Naive B cell (primary cell): Measurements from ENCODE around the gene UNG. TPM values are rescaled to one million over a fixed set of nuclear protein-coding genes. Genes with fewer than 3 reads are reported as not detected.
"Not testable (repeated sequence)": the region's sequence is repeated elsewhere in the genome, so short reads cannot be mapped to it uniquely, and the experiment has no call there.

Experiments used
- ATAC-seq, 2 donors: fragments of 150-1000 bp; cut with Tn5 transposase; 2 replicates each; pipeline ENCODE4 v1.10.0; 2021; ENCODE audit warnings: low read depth in 2 of 2, mild to moderate bottlenecking in 2 of 2, moderate library complexity in 2 of 2
- DNase-seq: peaks from one replicate; pipeline ENCODE4 v3.0.0; 2022
- H3K27ac Mint-ChIP-seq, 6 donors: one replicate each; pipeline ENCODE4 v1.8.0; 2020 to 2022; ENCODE audit warnings: mild to moderate bottlenecking in 6 of 6, mixed read lengths in 6 of 6, moderate library complexity in 5 of 6, inconsistent platforms in 2 of 6
- H3K27me3 Mint-ChIP-seq, 3 donors: one replicate each; pipeline ENCODE4 v1.8.0; 2021 to 2022; ENCODE audit warnings: mixed read lengths in 3 of 3, mild to moderate bottlenecking in 1 of 3
- H3K36me3 Mint-ChIP-seq, 2 donors: one replicate each; pipeline ENCODE4 v1.8.0; 2020 to 2022; ENCODE audit warnings: mixed read lengths in 2 of 2, inconsistent platforms in 1 of 2, mild to moderate bottlenecking in 1 of 2
- H3K4me1 Mint-ChIP-seq, 3 donors: one replicate each; pipeline ENCODE4 v1.8.0; 2020 to 2022; ENCODE audit warnings: mixed read lengths in 3 of 3, inconsistent platforms in 1 of 3, mild to moderate bottlenecking in 1 of 3, moderate library complexity in 1 of 3
- H3K4me3 Mint-ChIP-seq, 8 donors: one replicate each; pipeline ENCODE4 v1.8.0; 2020 to 2022; ENCODE audit warnings: mild to moderate bottlenecking in 8 of 8, mixed read lengths in 8 of 8, moderate library complexity in 8 of 8, inconsistent platforms in 2 of 8
- H3K9me3 Mint-ChIP-seq, 7 donors: one replicate each; pipeline ENCODE4 v1.8.0; 2020 to 2022; ENCODE audit warnings: mixed read lengths in 7 of 7, mild to moderate bottlenecking in 5 of 7, inconsistent platforms in 2 of 7, moderate library complexity in 1 of 7
- polyA plus RNA-seq, 6 donors: library from polyadenylated mRNA; unstranded; fragments of 300-500 nt; fragmentation: Illumina TruSeq; gene quantifications; one replicate each; pipeline ENCODE4 v1.2.3, GENCODE V29; 2021; ENCODE audit warnings: low read depth in 6 of 6

UNG gene
- polyA plus RNA-seq, 6 donors from 2014 or later, result 13.7 to 25.7 (median 23.1) TPM

DNA sequence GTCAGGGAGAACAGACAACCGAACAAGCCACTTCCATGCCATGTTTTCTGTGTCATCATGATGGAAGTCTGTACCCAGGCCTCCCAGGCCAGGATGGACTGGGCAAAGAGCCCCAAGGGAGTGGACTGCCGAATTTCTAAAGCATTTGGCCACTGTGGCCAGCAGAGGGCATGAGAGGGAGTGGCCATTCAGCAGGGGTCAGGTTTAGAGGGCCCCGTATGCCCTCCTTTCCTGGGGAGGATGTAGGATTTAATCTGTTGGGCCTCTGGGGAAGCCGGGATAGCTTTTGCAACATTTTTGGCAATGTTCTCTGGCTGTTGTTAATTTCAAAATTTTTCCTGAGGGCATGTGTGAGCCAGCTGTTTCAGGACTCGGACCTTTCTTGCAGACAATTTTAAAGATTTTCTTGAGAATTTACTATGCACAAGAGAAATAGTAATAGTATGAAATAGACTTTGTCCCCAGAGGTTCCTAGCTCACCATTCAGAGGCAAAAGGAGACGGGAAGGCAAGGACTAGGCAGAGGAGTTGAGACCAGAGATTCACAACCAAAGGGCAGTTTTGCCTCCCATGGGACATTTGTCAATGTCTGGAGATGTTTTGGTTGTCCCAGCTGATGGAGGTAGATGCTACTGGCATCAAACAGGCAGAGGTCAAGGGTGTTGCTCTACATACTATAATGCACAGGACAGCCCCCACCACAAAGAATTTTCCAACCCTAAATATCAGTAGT lies 37.0 kb downstream of the UNG start:
- H3K27me3 Mint-ChIP-seq, result peaks cover 10 to 28% (median 20%) of the 10 kb centered on the region in 3 donors
- no peaks in the 10 kb centered on the region for H3K4me1 Mint-ChIP-seq
- DNase-seq (no peak), ATAC-seq (no peak)
- H3K36me3 Mint-ChIP-seq, result no peaks in the 10 kb centered on the region
- H3K4me3 Mint-ChIP-seq, result peak overlapping the region in 1 of 8 donors; percentile 13
- H3K9me3 Mint-ChIP-seq, result peaks cover 0 to 22% (median 5%) of the 10 kb centered on the region in 7 donors
- H3K27ac Mint-ChIP-seq, result no peak overlapping the region

DNA sequence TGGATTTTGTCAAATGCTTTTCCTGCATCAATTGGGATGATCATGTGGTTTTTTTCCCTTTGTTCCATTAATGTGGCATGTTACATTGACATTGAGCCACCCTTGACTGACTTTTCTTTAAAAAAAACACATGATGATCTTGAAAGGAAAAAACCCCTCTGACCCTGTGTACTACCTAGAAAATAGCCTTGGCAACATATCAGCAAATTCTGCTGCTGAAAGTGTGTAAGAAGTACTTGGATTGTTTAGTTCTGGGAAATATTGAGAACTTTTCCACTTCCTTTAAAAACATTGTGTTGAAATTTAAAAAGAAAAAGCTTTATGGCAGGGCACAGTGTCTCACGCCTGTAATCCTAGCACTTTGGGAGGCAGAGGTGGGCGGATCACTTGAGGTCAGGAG lies 39.7 kb downstream of the UNG start:
- Mint-ChIP-seq H3K4me3 (no peak overlapping the region), H3K27me3 (peaks cover 7 to 38% (median 25%) of the 10 kb centered on the region in 3 donors), H3K4me1 (no peaks in the 10 kb centered on the region), H3K36me3 (no peaks in the 10 kb centered on the region), H3K9me3 (peaks cover 0 to 22% (median 5%) of the 10 kb centered on the region in 7 donors), H3K27ac (no peak overlapping the region)
- no peak for ATAC-seq
- DNase-seq, result no peak

DNA sequence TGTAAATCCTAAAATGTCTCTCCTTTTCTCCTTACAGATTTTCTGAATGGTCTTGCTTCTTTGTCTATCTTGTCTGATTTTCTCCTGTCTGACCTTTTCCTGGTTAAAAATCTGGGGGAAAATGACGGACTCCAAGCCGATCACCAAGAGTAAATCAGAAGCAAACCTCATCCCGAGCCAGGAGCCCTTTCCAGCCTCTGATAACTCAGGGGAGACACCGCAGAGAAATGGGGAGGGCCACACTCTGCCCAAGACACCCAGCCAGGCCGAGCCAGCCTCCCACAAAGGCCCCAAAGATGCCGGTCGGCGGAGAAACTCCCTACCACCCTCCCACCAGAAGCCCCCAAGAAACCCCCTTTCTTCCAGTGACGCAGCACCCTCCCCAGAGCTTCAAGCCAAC lies 42.0 kb downstream of the UNG start:
- H3K27ac Mint-ChIP-seq, result peak overlapping the region in 1 of 6 donors; percentile 76
- no peaks in the 10 kb centered on the region for H3K4me1 Mint-ChIP-seq
- DNase-seq (no peak), ATAC-seq (no peak)
- H3K9me3 Mint-ChIP-seq, result peaks cover 0 to 22% (median 5%) of the 10 kb centered on the region in 7 donors
- peaks cover 14 to 27% (median 25%) of the 10 kb centered on the region in 3 donors for H3K27me3 Mint-ChIP-seq
- no peak overlapping the region for H3K4me3 Mint-ChIP-seq
- no peaks in the 10 kb centered on the region for H3K36me3 Mint-ChIP-seq

DNA sequence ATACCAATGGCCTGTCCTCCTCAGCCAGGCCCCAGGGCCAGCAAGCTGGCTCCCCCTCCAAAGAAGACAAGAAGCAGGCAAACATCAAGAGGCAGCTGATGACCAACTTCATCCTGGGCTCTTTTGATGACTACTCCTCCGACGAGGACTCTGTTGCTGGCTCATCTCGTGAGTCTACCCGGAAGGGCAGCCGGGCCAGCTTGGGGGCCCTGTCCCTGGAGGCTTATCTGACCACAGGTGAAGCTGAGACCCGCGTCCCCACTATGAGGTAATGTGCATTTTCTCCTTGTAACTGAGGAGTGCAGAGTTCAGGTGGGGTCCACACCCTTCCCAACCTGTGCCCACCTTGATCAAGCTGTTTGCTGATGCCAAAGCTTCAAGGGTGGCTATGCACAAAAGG lies 42.4 kb downstream of the UNG start:
- H3K4me1 Mint-ChIP-seq, result no peaks in the 10 kb centered on the region
- H3K9me3 Mint-ChIP-seq, result peaks cover 0 to 22% (median 5%) of the 10 kb centered on the region in 7 donors
- DNase-seq (no peak), ATAC-seq (no peak)
- peaks cover 14 to 27% (median 25%) of the 10 kb centered on the region in 3 donors for H3K27me3 Mint-ChIP-seq
- H3K4me3 Mint-ChIP-seq, result no peak overlapping the region
- H3K36me3 Mint-ChIP-seq, result no peaks in the 10 kb centered on the region
- H3K27ac Mint-ChIP-seq, result no peak overlapping the region

DNA sequence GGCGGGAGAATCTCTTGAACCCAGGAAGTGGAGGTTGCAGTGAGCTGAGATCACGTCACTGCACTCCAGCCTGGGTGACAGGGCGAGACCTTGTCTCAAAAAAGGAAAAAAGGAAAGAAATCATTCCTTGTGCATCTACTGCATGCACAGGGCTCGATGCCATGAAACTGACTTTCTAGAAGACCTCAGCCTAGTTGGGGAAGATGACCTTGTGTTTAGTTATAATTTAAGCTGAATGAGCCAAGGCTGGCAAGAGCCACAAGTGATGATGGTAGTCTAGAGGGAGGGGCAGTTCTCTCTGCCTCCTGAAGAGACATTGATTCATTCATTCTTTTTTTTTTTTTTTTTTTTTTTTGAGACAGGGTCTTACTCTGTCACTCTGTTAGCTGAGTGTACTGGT lies 43.2 kb downstream of the UNG start:
- no peaks in the 10 kb centered on the region for H3K36me3 Mint-ChIP-seq
- H3K27ac Mint-ChIP-seq, result no peak overlapping the region
- no peaks in the 10 kb centered on the region for H3K4me1 Mint-ChIP-seq
- H3K27me3 Mint-ChIP-seq, result peaks cover 14 to 27% (median 21%) of the 10 kb centered on the region in 3 donors
- H3K4me3 Mint-ChIP-seq, result no peak overlapping the region
- H3K9me3 Mint-ChIP-seq, result peaks cover 0 to 15% (median 3%) of the 10 kb centered on the region in 7 donors
- no peak for DNase-seq
- no peak for ATAC-seq

DNA sequence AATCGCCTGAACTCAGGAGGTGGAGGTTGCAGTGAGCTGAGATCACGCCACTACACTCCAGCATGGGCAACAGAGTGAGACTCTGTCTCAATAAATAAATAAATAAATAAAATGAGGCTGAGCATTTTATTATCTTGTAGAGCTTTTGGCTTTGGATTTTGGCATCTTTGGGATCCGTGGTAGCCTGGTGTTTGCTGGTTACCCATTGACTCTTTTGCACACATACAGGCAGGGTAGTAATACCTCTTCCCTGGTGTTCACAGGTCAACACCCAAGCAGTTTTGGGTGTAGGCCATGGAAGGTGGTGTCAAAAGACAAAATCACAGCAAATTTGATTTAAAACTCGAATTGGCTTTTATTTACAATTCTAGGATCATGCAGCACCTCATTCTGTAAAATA lies 46.8 kb downstream of the UNG start:
- H3K4me3 Mint-ChIP-seq, result no peak overlapping the region
- DNase-seq (no peak), ATAC-seq (no peak)
- H3K27me3 Mint-ChIP-seq, result peaks cover 10 to 18% (median 11%) of the 10 kb centered on the region in 3 donors
- H3K4me1 Mint-ChIP-seq, result no peaks in the 10 kb centered on the region
- H3K27ac Mint-ChIP-seq, result no peak overlapping the region
- H3K36me3 Mint-ChIP-seq, result no peaks in the 10 kb centered on the region
- no peaks in the 10 kb centered on the region for H3K9me3 Mint-ChIP-seq

DNA sequence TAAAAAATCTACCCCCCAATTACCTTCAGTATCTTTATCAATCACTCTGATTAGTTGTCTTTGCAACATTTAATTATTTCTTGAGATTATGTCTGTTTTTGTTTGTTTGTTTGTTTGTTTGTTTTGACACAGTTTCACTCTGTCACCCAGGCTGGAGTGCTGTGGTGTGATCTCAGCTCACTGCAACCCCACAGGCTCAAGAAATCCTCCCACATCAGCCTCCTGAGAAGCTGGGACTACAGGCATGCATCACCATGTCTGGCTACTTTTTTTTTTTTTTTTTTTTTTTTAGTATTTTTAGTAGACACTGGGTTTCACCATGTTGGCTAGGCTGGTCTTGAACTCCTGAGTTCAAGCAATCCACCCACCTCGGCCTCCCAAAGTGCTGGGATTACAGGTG lies 49.7 kb downstream of the UNG start:
- H3K4me1 Mint-ChIP-seq, H3K36me3 Mint-ChIP-seq, H3K9me3 Mint-ChIP-seq, ATAC-seq, DNase-seq, H3K27ac Mint-ChIP-seq, H3K4me3 Mint-ChIP-seq: not testable (repeated sequence)
- peaks cover 8 to 23% (median 13%) of the 10 kb centered on the region in 3 donors for H3K27me3 Mint-ChIP-seq

DNA sequence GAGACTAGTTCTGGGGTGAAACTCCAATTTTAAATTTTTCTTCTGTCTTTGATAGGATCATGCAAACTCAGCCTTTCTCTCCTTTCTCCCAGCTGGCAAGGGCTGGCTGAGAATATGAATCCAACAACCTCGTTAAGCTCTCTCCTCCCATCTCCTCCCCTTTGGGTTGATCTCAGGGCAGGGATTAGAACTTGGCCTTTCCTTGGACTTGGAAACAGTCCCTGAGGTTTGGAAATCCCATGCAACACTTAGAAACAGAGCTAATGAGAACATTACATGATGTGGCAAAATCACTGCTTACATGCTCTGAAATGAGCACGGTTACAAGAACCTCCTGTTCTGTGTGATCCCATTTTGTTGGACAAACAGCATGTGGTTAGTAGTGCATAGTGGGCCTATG lies 50.6 kb downstream of the UNG start:
- H3K4me3 Mint-ChIP-seq, result no peak overlapping the region
- H3K4me1 Mint-ChIP-seq, result no peaks in the 10 kb centered on the region
- H3K27ac Mint-ChIP-seq, result no peak overlapping the region
- no peaks in the 10 kb centered on the region for H3K36me3 Mint-ChIP-seq
- DNase-seq (no peak), ATAC-seq (no peak)
- H3K9me3 Mint-ChIP-seq, result no peaks in the 10 kb centered on the region
- H3K27me3 Mint-ChIP-seq, result peaks cover 4 to 18% (median 13%) of the 10 kb centered on the region in 3 donors

DNA sequence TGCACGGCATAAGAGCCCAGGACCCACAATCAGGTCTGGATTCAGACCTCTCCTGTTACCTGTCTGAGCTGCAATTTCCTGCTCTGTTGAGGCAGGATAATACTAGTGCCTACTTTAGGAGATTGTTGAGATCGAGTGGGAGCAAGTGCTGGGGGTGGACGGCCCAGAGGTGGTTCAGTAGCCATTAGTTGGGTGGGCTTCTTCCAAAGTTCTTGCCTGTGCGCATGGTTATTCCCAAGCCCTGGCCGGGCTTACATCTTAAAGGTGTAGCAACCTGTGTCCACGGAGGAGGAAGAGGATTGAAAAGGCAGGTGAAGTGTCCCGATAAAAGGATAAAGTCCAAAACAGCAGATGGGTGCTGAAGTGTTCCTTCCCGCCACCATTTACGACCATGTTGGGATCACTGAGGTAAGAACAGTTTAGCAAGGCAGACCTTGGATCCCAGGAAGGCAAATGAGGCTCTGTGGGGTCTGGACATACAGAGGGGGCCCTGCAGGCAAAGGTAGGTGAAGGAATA lies 52.8 kb downstream of the UNG start:
- DNase-seq (no peak), ATAC-seq (no peak)
- H3K4me3 Mint-ChIP-seq, result peak overlapping the region in 1 of 8 donors; percentile 3
- H3K36me3 Mint-ChIP-seq, result no peaks in the 10 kb centered on the region
- peaks cover under 1 to 11% (median 6%) of the 10 kb centered on the region in 3 donors for H3K4me1 Mint-ChIP-seq
- no peaks in the 10 kb centered on the region for H3K9me3 Mint-ChIP-seq
- peaks cover 4 to 16% (median 13%) of the 10 kb centered on the region in 3 donors for H3K27me3 Mint-ChIP-seq
- no peak overlapping the region for H3K27ac Mint-ChIP-seq

DNA sequence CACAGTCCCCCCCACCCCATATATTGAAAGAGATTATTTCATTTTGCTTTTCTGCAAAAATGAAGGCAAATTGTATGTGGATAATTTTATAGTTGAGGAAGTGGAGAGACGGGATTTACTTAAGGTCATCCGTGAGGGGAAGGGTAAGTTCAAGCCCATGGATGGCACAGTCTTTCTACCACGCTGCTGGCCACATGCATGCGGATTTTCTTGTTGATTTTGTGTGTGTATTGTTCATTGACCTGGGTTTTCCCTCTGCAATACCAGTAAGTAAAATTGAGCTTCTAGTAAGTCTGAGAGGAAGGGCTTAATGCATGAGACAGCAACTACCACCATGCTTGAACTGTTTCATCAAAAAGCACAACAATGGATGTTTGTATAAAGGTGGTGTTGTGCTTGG lies 54.1 kb downstream of the UNG start:
- no peak overlapping the region for H3K27ac Mint-ChIP-seq
- no peaks in the 10 kb centered on the region for H3K36me3 Mint-ChIP-seq
- ATAC-seq, result no peak
- H3K27me3 Mint-ChIP-seq, result peaks cover 4 to 16% (median 13%) of the 10 kb centered on the region in 3 donors
- H3K4me3 Mint-ChIP-seq, result peak overlapping the region in 1 of 8 donors; percentile 37
- H3K4me1 Mint-ChIP-seq, result peaks cover 5 to 14% (median 11%) of the 10 kb centered on the region in 3 donors
- DNase-seq, result no peak
- H3K9me3 Mint-ChIP-seq, result no peaks in the 10 kb centered on the region

DNA sequence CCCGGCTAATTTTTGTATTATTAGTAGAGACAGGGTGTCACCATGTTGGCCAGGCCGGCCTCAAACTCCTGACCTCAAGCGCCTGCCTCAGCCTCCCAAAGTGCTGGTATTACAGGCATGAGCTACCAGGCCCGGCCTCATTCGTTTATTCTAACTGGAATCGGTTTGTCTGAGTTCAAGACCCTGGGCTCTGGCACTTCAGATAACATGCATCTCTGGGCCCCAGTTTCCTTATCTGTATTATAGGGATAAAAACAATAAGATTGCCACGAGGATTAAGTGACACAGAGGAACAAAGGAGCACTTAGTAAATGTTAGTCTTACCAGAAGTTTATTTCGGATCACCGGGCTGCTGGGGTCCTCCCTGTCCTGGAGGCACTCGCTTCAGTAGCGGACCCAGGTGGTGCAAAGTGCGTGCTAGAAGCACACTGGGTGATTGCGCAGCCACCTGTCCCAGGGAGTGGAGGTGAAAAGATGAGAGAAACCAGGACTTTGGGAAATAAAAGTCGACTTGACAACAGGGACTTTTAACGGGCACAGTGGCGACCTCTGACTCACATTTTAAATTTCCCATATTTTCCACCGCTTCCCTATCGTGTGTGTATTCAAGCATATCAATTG lies 56.5 kb downstream of the UNG start:
- H3K9me3 Mint-ChIP-seq, result no peaks in the 10 kb centered on the region
- peak overlapping the region; percentile 83 to 96 (median 94) for H3K4me3 Mint-ChIP-seq
- peaks cover 4 to 15% (median 13%) of the 10 kb centered on the region in 3 donors for H3K27me3 Mint-ChIP-seq
- H3K27ac Mint-ChIP-seq, result peak overlapping the region in 4 of 6 donors; percentile 47 to 87 (median 79)
- peaks cover 10 to 18% (median 11%) of the 10 kb centered on the region in 3 donors for H3K4me1 Mint-ChIP-seq
- no peaks in the 10 kb centered on the region for H3K36me3 Mint-ChIP-seq
- peak; percentile 1 for DNase-seq
- ATAC-seq, result no peak

DNA sequence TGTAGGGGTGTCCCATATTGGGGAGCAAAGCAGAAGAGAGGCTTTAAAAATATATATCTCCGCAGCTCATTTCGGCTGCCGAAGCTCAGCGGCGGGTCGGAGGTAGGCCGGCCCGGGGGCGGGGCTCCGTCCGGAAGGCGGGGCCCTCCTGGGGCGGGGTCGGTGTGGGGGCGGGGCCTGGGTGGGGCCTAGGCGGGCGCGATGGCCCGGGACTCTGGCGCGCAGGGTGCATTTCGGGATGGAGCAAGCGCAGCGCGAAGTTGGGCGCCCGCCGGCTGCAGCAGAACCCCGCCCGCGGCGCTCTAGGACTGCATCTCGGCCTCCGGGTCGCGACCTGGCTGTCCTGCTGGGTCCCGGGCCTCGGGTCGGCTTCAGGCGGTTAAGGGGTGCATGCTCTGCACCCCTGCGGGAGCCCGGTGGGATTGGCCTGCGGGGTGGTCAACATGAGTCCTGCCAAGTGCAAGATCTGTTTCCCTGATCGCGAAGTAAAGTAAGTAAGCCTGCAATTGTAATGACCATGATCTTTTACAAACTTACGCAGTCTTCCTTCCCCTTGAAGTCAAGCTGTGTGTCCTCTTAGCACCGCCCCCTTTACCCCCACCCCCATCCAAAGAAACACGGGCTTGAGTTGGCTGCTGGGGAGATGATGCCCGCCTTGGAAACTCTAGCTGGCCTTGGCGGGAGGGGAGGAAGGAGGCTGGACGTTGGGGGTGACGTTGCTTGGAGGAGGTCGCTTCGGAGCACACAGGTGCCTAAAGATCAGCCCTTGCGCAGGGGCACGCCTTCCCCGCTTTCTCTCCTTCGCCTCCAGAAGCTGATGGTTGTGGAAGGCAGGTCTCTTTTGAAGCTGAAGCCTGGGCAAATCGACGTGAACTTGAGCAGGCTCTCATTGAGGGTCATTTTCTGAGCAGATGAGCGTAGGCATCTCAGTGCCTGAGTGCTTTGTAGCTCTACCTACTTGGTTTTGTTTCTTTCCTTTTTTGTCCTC lies 57.3 kb downstream of the UNG start:
- H3K36me3 Mint-ChIP-seq, result no peaks in the 10 kb centered on the region
- peak; percentile 92 for ATAC-seq
- H3K27ac Mint-ChIP-seq, result peak overlapping the region in 5 of 6 donors; percentile 64 to 94 (median 87)
- peaks cover 10 to 18% (median 11%) of the 10 kb centered on the region in 3 donors for H3K4me1 Mint-ChIP-seq
- peak; percentile 64 for DNase-seq
- H3K4me3 Mint-ChIP-seq, result peak overlapping the region; percentile 89 to 96 (median 94)
- no peaks in the 10 kb centered on the region for H3K9me3 Mint-ChIP-seq
- H3K27me3 Mint-ChIP-seq, result peaks cover 4 to 13% (median 7%) of the 10 kb centered on the region in 3 donors

DNA sequence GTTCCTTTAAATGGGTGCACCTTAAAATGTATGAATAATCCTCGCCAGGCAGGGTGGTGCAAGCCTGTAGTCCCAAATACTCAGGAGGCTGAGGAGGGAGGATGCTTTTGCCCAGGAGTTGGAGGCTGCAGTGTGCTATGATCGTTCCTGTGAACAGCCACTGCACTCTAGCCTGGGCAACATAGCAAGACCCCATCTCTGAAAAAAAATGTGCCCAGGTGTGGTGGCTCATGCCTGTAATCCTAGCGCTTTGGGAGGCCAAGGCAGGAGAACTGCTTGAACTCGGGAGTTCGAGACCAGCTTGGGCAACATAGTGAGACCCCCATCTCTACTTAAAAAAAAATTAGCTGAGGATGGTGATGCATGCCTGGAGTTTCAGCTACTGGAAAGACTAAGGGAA lies 58.6 kb downstream of the UNG start:
- H3K36me3 Mint-ChIP-seq, result no peaks in the 10 kb centered on the region
- ATAC-seq (no peak), DNase-seq (no peak)
- H3K4me1 Mint-ChIP-seq, result peaks cover 10 to 18% (median 11%) of the 10 kb centered on the region in 3 donors
- H3K9me3 Mint-ChIP-seq, result no peaks in the 10 kb centered on the region
- peak overlapping the region in 5 of 8 donors; percentile 26 to 96 (median 94) for H3K4me3 Mint-ChIP-seq
- peaks cover 0 to 4% (median 0%) of the 10 kb centered on the region in 3 donors for H3K27me3 Mint-ChIP-seq
- H3K27ac Mint-ChIP-seq, result peak overlapping the region in 1 of 6 donors; percentile 68
